ENCODE results near the gene FAXC.

Gene FAXC

GRCh38 chr6:99349171-99350141, at the start of gene FAXC:
Gene FAXC, minus strand, starts transcription at chr6:99349674. Its CDS starts 302 bp downstream, at chr6:99349372.
- in situ Hi-C loops (cut with MboI; ENCODE audit: low sequenced_read_pairs): no loop called here

- in situ Hi-C loops (cut with MboI; ENCODE audit: low sequenced_read_pairs): no loop called here
Observed at GRCh38 chr6:99397287-99397686, 47.8 kb upstream of the FAXC start.

- in situ Hi-C loops (cut with MboI; ENCODE audit: low sequenced_read_pairs): no loop called here
Observed at GRCh38 chr6:99393698-99394531, 44.4 kb upstream of the FAXC start, which contains the start of gene COQ3. Gene COQ3, minus strand, starts transcription at chr6:99394195. Its CDS starts 16 bp downstream, at chr6:99394179.

GRCh38 chr6:99393366-99393697, 43.9 kb upstream of the FAXC start:
- in situ Hi-C loops (cut with MboI; ENCODE audit: low sequenced_read_pairs): no loop called here

GRCh38 chr6:99390896-99391295, 41.4 kb upstream of the FAXC start:
- in situ Hi-C loops (cut with MboI; ENCODE audit: low sequenced_read_pairs): no loop called here

- in situ Hi-C loops (cut with MboI; ENCODE audit: low sequenced_read_pairs): no loop called here
Observed at GRCh38 chr6:99384507-99384906, 35.0 kb upstream of the FAXC start.

- in situ Hi-C loops (cut with MboI; ENCODE audit: low sequenced_read_pairs): no loop called here
Observed at GRCh38 chr6:99378636-99379035, 29.2 kb upstream of the FAXC start.

GRCh38 chr6:99369533-99369932, 20.1 kb upstream of the FAXC start:
- in situ Hi-C loops (cut with MboI; ENCODE audit: low sequenced_read_pairs): no loop called here

GRCh38 chr6:99366852-99367251, 17.4 kb upstream of the FAXC start:
- in situ Hi-C loops (cut with MboI; ENCODE audit: low sequenced_read_pairs): no loop called here

GRCh38 chr6:99364026-99364425, 14.6 kb upstream of the FAXC start:
- in situ Hi-C loops (cut with MboI; ENCODE audit: low sequenced_read_pairs): no loop called here

- in situ Hi-C loops (cut with MboI; ENCODE audit: low sequenced_read_pairs): no loop called here
Observed at GRCh38 chr6:99362678-99363268, 13.3 kb upstream of the FAXC start.

- in situ Hi-C loops (cut with MboI; ENCODE audit: low sequenced_read_pairs): no loop called here
Observed at GRCh38 chr6:99359800-99360199, 10.3 kb upstream of the FAXC start.

GRCh38 chr6:99356641-99357040, 7.2 kb upstream of the FAXC start:
- in situ Hi-C loops (cut with MboI; ENCODE audit: low sequenced_read_pairs): no loop called here

- in situ Hi-C loops (cut with MboI; ENCODE audit: low sequenced_read_pairs): no loop called here
Observed at GRCh38 chr6:99354983-99355382, 5.5 kb upstream of the FAXC start.

GRCh38 chr6:99353126-99353525, 3.7 kb upstream of the FAXC start:
- in situ Hi-C loops (cut with MboI; ENCODE audit: low sequenced_read_pairs): no loop called here

- in situ Hi-C loops (cut with MboI; ENCODE audit: low sequenced_read_pairs): no loop called here
Observed at GRCh38 chr6:99350573-99350972, 1.1 kb upstream of the FAXC start.

GRCh38 chr6:99348288-99349170, 945 bp downstream of the FAXC start:
- in situ Hi-C loops (cut with MboI; ENCODE audit: low sequenced_read_pairs): no loop called here

GRCh38 chr6:99347804-99348203, 1.7 kb downstream of the FAXC start:
- in situ Hi-C loops (cut with MboI; ENCODE audit: low sequenced_read_pairs): no loop called here

GRCh38 chr6:99346595-99346994, 2.9 kb downstream of the FAXC start:
- in situ Hi-C loops (cut with MboI; ENCODE audit: low sequenced_read_pairs): no loop called here

- in situ Hi-C loops (cut with MboI; ENCODE audit: low sequenced_read_pairs): no loop called here
Observed at GRCh38 chr6:99345164-99345563, 4.3 kb downstream of the FAXC start.

Data from HL-60/S4 (cell line).